Brain microvascular endothelial cell (primary cell): Measurements from ENCODE around the gene BAAT.

ENCODE experiments used
- DNase-seq: peaks from one replicate; pipeline ENCODE4 v3.0.0-alpha.2; 2020
- H3K27ac ChIP-seq: fragments of 250-450 bp; sonication (Bioruptor Pico); 2 replicates; pipeline ENCODE4 v1.5.1; 2020; ENCODE audit warnings: mild to moderate bottlenecking, moderate library complexity
- H3K27me3 ChIP-seq: fragments of 250-450 bp; sonication (Bioruptor Pico); replicated peaks from 2 replicates; pipeline ENCODE4 v1.5.1; 2020; ENCODE audit warnings: mild to moderate bottlenecking
- H3K36me3 ChIP-seq: fragments of 250-450 bp; sonication (Bioruptor Pico); replicated peaks from 2 replicates; pipeline ENCODE4 v1.5.1; 2020; ENCODE audit warnings: mild to moderate bottlenecking
- H3K4me3 ChIP-seq: 2 replicates; pipeline ENCODE4 v1.5.1; 2011; ENCODE audit warnings: low read depth, mild to moderate bottlenecking, control low read depth, low read length, moderate library complexity
- CTCF ChIP-seq: IDR thresholded peaks from 2 replicates; pipeline ENCODE4 v1.5.1; 2011; ENCODE audit warnings: low read depth, mild to moderate bottlenecking, moderate library complexity, low read length, control low read depth, inconsistent platforms; ENCODE audit errors: missing control alignments
- in situ Hi-C: cut with HindIII; loops from 2 replicates; pipeline ENCODE4 v1.10.0; 2017; ENCODE audit warnings: low sequenced_read_pairs, low pct_ligation_motif_present

BAAT gene

GRCh38 chr9:101311191-101311590 lies 73.6 kb downstream of the BAAT start:
- in situ Hi-C loops = loop anchor here (25.0 kb wide), 1 partner anchor 699 kb away; no protein-coding TSS in a partner anchor
- DNase-seq = no peak
- Histone ChIP-seq H3K27ac (no peak overlapping the region), H3K36me3 (no peaks in the 10 kb centered on the region), H3K27me3 (no peaks in the 10 kb centered on the region), H3K4me3 (no peak overlapping the region)
- no peak for TF ChIP-seq CTCF
